OCI-LY7 (cell line): ENCODE measurements around the gene CNOT6L. TPM values are rescaled to one million over a fixed set of nuclear protein-coding genes. Genes with fewer than 3 reads are reported as not detected.

ENCODE experiments used
- BruUV-seq: library from RNA; stranded (reverse); fragments of 400-500 nt; replicated peaks from 2 replicates; lab custom pipeline; 2021; lab: Mats Ljungman, UMichigan
- CTCF ChIA-PET: fragments of 300-600 bp; sonication (Branson Sonifier 250); formaldehyde crosslinking; loops from one replicate; lab custom pipeline; 2022; ENCODE audit warnings: antibody characterized with exemption; ENCODE audit not compliant: unreplicated experiment; lab: Charles Lee
- POLR2A ChIA-PET: fragments of 300-600 bp; sonication (Branson Sonifier 250); formaldehyde crosslinking; loops from one replicate; lab custom pipeline; 2022; ENCODE audit warnings: antibody characterized with exemption; lab: Charles Lee
- DNase-seq: peaks from one replicate; pipeline ENCODE4 v3.0.0-alpha.2; 2015; ENCODE audit warnings: low spot score
- H2AFZ ChIP-seq: fragments of 200-600 bp; sonication (generic), shearing (Covaris generic); 2 replicates; pipeline ENCODE4 v1.6.1; 2014; ENCODE audit warnings: mild to moderate bottlenecking, antibody characterized with exemption, low read length, moderate library complexity
- H3K27ac ChIP-seq: fragments of 200-600 bp; sonication (generic); 2 replicates; pipeline ENCODE4 v1.5.1; 2014; ENCODE audit warnings: mixed run types, low read depth, mild to moderate bottlenecking, moderate library complexity, low read length, inconsistent platforms; ENCODE audit not compliant: poor library complexity, severe bottlenecking
- H3K36me3 ChIP-seq: fragments of 200-600 bp; sonication (generic); 2 replicates; pipeline ENCODE4 v1.6.1; 2014; ENCODE audit warnings: mild to moderate bottlenecking, antibody characterized with exemption, low read length, moderate library complexity, mixed read lengths; ENCODE audit not compliant: insufficient read depth
- H3K4me1 ChIP-seq: fragments of 200-600 bp; sonication (generic); 2 replicates; pipeline ENCODE4 v1.5.1; 2014; ENCODE audit warnings: mild to moderate bottlenecking, low read length; ENCODE audit not compliant: insufficient read depth, poor library complexity, severe bottlenecking
- H3K4me2 ChIP-seq: fragments of 200-600 bp; sonication (generic); 2 replicates; pipeline ENCODE4 v1.6.1; 2014; ENCODE audit warnings: mild to moderate bottlenecking, low read length
- H3K4me3 ChIP-seq: fragments of 200-600 bp; sonication (generic); 2 replicates; pipeline ENCODE4 v1.5.1; 2014; ENCODE audit warnings: mild to moderate bottlenecking, low read depth, low read length; ENCODE audit not compliant: poor library complexity, severe bottlenecking
- H3K79me2 ChIP-seq: fragments of 200-600 bp; sonication (generic); 2 replicates; pipeline ENCODE4 v1.6.1; 2016; ENCODE audit warnings: low read depth, mild to moderate bottlenecking, low read length, moderate library complexity, mixed read lengths; ENCODE audit not compliant: insufficient read depth
- H3K9me2 ChIP-seq: fragments of 200-600 bp; sonication (generic); 2 replicates; pipeline ENCODE4 v1.6.1; 2016; ENCODE audit warnings: mild to moderate bottlenecking, low read length, mixed read lengths; ENCODE audit not compliant: insufficient read depth
- H3K9me3 ChIP-seq: fragments of 200-600 bp; sonication (generic); 2 replicates; pipeline ENCODE4 v1.6.1; 2014; ENCODE audit warnings: mild to moderate bottlenecking, mixed run types, low read length, mixed read lengths
- H4K20me1 ChIP-seq: fragments of 200-600 bp; sonication (generic); 2 replicates; pipeline ENCODE4 v1.6.1; 2014; ENCODE audit warnings: mild to moderate bottlenecking, antibody characterized with exemption, low read length, moderate library complexity, mixed read lengths; ENCODE audit not compliant: insufficient read depth
- EZH2phosphoT487 ChIP-seq: fragments of 200-600 bp; sonication (generic); IDR thresholded peaks from 2 replicates; pipeline ENCODE4 v1.6.1; 2018; ENCODE audit warnings: low read depth, borderline replicate concordance, mild to moderate bottlenecking, mixed run types, antibody characterized with exemption, low read length, moderate library complexity, mixed read lengths
- intact Hi-C: fragments of 100-400 bp; cut with micrococcal nuclease; formaldehyde crosslinking; loops from one replicate; pipeline ENCODE4 v1.10.0; 2022; ENCODE audit not compliant: unreplicated experiment
- total RNA-seq, 2 experiments: library from RNA; depleted of rRNA in 1 of 2; stranded (reverse); fragments of >200 nt in 1 of 2; shearing (Covaris generic) in 1 of 2; gene quantifications; 2 replicates each; pipeline ENCODE4 v1.2.3, GENCODE V29; 2014 to 2022
- TF ChIP-seq, protein P1 (sequence below): fragments of 200-600 bp; sonication (generic); conservative IDR thresholded peaks from 2 replicates; pipeline ENCODE4 v1.5.1; 2014; ENCODE audit warnings: mild to moderate bottlenecking, antibody characterized with exemption, low read length, moderate library complexity, mixed read lengths

The CNOT6L gene
- total RNA-seq, 2 experiments from 2014 or later: 21.4 to 112 TPM

- H3K4me3 ChIP-seq: no peak overlapping the region
- H4K20me1 ChIP-seq: no peaks in the 10 kb centered on the region
- intact Hi-C loops: no loop called here
- no TSS peak for BruUV-seq
- H3K9me2 ChIP-seq: no peaks in the 10 kb centered on the region
- peak; percentile 31 for DNase-seq
- TF ChIP-seq, protein P1, sequence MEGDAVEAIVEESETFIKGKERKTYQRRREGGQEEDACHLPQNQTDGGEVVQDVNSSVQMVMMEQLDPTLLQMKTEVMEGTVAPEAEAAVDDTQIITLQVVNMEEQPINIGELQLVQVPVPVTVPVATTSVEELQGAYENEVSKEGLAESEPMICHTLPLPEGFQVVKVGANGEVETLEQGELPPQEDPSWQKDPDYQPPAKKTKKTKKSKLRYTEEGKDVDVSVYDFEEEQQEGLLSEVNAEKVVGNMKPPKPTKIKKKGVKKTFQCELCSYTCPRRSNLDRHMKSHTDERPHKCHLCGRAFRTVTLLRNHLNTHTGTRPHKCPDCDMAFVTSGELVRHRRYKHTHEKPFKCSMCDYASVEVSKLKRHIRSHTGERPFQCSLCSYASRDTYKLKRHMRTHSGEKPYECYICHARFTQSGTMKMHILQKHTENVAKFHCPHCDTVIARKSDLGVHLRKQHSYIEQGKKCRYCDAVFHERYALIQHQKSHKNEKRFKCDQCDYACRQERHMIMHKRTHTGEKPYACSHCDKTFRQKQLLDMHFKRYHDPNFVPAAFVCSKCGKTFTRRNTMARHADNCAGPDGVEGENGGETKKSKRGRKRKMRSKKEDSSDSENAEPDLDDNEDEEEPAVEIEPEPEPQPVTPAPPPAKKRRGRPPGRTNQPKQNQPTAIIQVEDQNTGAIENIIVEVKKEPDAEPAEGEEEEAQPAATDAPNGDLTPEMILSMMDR: peak; percentile 61
- TF ChIP-seq EZH2phosphoT487: no peak
- CTCF ChIA-PET: no interaction called here
- no peaks in the 10 kb centered on the region for H3K36me3 ChIP-seq
- H3K4me2 ChIP-seq: no peak overlapping the region
- 0 out of 2 replicates have a peak overlapping the region, but pooled peaks have one; percentile 17 for H2AFZ ChIP-seq
- POLR2A ChIA-PET: no interaction called here
- no peaks in the 10 kb centered on the region for H3K79me2 ChIP-seq
- no peak overlapping the region for H3K27ac ChIP-seq
- no peaks in the 10 kb centered on the region for H3K9me3 ChIP-seq
- no peaks in the 10 kb centered on the region for H3K4me1 ChIP-seq
Observed at GRCh38 chr4:77697860-77698590, 121.1 kb downstream of the CNOT6L start.

DNA sequence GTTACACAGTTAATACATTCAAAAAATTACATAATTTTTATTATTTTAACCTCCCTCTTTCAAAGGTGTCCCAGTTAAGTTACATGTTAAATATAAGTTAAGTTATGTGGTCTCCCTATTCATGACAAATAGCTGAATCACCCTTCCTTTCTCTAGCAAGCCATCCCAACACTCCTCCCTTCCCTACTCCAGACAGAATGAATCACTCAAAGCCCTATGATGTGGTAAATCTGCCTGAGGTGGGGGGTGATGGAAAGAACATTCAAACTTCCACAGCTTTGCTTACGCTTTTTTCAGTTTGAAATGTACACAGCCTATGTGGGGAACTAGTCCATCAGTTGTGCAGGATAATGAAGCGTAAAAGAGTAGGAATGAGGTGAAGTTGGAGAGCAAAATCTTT, 123.4 kb downstream of the CNOT6L start:
- H3K36me3 ChIP-seq: no peaks in the 10 kb centered on the region
- no peaks in the 10 kb centered on the region for H3K4me1 ChIP-seq
- no peak overlapping the region for H3K4me2 ChIP-seq
- H2AFZ ChIP-seq: no peak overlapping the region
- no peaks in the 10 kb centered on the region for H3K9me3 ChIP-seq
- no peak for DNase-seq
- TF ChIP-seq EZH2phosphoT487: no peak
- TF ChIP-seq, protein P1: no peak
- H3K79me2 ChIP-seq: no peaks in the 10 kb centered on the region
- BruUV-seq: no TSS peak
- ChIA-PET CTCF (no interaction called here), POLR2A (interaction anchor here (1.3 kb wide), 1 partner anchor 13 kb away, joined by 4 read pairs; no protein-coding TSS in a partner anchor)
- H3K9me2 ChIP-seq: no peaks in the 10 kb centered on the region
- H3K27ac ChIP-seq: no peak overlapping the region
- H4K20me1 ChIP-seq: no peaks in the 10 kb centered on the region
- H3K4me3 ChIP-seq: no peak overlapping the region
- intact Hi-C loops: no loop called here

DNA sequence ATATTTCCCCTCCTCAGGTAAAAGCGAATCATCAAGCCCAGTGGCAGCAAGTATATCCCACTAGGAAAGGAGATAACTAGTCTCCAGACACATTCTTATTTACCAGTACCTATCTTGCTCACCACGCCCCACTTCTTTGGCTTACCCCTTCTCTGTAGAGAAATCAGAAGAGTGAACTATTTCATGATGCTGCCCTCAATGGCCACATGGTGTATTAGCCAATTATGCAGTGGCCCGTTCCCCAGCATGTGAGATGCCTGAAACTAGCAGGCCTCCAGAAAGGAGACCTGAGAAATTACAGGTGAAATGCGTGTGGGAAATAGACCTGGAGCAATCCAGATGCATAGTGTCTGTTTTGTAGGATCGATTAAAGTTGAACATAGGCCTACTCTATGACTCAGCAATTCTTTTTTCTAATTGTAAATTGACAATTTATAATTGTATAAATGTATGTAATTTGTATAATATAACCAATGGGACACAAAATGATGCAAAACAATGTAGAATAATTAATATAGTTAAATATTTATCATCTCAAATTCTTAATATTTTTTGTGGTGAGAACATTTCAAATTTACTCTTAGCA, 126.2 kb downstream of the CNOT6L start:
- H3K27ac ChIP-seq: no peak overlapping the region
- CTCF ChIA-PET: no interaction called here
- no peaks in the 10 kb centered on the region for H3K9me2 ChIP-seq
- H3K4me2 ChIP-seq: no peak overlapping the region
- H3K4me1 ChIP-seq: no peaks in the 10 kb centered on the region
- no peaks in the 10 kb centered on the region for H4K20me1 ChIP-seq
- POLR2A ChIA-PET: no interaction called here
- intact Hi-C loops: no loop called here
- no peak overlapping the region for H2AFZ ChIP-seq
- no peaks in the 10 kb centered on the region for H3K79me2 ChIP-seq
- no peak for DNase-seq
- H3K4me3 ChIP-seq: no peak overlapping the region
- no TSS peak for BruUV-seq
- H3K36me3 ChIP-seq: no peaks in the 10 kb centered on the region
- H3K9me3 ChIP-seq: no peaks in the 10 kb centered on the region
- TF ChIP-seq, protein P1: no peak
- TF ChIP-seq EZH2phosphoT487: no peak
